ENCODE measurements around the gene CMIP.

The CMIP gene

GRCh38 chr16:81590714-81591544 lies 146.3 kb downstream of the CMIP start:
- DNase-seq = peak; percentile 14

- DNase-seq = no peak
Measured at GRCh38 chr16:81591545-81591870, 146.9 kb downstream of the CMIP start.

GRCh38 chr16:81592353-81592866 lies 147.8 kb downstream of the CMIP start:
- no peak for DNase-seq

- no peak for DNase-seq
Measured at GRCh38 chr16:81593481-81593880, 148.9 kb downstream of the CMIP start.

- DNase-seq = no peak
Measured at GRCh38 chr16:81595629-81596292, 151.2 kb downstream of the CMIP start.

DNA sequence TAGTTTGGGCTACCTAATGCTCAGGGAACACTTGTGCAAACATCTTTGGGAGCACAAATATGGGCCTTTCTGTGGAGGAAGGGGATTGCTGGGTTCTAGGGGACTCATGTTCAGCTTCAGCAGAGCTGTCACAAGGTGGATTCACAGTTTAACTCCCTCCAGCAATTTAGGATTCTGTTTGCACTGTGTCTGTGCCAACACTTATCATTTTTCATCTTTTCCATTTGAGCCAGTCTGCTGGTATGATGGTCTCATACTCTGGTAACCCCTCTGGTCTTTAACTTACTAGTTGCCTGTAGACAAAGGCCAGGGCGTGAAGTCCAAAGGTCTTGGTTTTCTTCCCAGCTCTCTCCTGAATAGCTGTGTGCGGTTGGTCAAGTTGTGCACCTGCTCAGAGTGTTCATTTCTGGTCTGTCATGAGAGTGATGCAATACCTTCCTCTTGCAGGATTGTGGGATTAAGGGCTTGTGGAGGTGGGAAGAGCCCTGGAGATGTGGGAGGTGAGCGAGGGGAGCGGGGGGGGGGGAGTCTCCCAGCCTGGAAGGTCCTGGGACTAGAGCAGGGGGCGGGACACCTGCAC lies 152.6 kb downstream of the CMIP start:
- DNase-seq = no peak

DNA sequence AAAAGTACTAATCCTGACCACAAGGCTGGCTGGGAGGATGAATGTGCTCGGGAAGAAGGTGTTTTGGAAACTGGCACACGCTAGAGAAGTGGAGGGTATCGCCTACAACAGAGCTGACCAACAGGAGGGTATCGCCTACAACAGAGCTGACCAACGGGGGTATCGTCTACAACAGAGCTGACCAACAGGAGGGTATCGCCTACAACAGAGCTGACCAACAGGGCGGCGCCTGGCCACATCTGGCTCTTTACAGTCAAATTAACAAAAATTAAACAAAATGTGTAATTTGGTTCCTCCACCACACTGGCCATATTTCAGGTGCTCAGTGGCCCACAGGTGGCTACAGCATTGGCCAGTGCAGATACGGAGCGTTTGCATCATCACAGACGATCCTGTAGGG lies 153.5 kb downstream of the CMIP start:
- no peak for DNase-seq

- DNase-seq = no peak
Measured at GRCh38 chr16:81599034-81599744, 154.6 kb downstream of the CMIP start.

GRCh38 chr16:81600275-81600674 lies 155.7 kb downstream of the CMIP start:
- no peak for DNase-seq

DNA sequence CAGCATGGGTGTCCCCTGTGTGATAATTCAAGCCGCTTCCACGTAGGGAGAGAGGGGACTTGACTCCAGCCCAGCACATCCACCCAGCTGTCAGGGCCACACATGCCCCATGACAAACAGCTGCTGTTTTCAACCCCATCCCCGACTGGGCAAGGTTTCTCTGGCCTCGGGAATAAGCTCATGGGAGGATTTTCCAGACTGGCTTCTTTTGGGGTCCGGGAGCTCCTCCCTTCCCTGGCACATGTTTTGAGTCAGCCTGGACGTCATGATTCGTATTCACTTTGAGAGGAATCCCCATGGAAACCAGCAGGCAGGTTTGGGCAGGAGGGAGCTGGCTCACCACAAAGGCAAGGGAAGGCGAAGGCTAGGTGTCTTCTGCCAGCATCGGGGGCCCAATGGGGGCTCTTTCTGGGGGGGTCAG lies 156.4 kb downstream of the CMIP start:
- no peak for DNase-seq

DNA sequence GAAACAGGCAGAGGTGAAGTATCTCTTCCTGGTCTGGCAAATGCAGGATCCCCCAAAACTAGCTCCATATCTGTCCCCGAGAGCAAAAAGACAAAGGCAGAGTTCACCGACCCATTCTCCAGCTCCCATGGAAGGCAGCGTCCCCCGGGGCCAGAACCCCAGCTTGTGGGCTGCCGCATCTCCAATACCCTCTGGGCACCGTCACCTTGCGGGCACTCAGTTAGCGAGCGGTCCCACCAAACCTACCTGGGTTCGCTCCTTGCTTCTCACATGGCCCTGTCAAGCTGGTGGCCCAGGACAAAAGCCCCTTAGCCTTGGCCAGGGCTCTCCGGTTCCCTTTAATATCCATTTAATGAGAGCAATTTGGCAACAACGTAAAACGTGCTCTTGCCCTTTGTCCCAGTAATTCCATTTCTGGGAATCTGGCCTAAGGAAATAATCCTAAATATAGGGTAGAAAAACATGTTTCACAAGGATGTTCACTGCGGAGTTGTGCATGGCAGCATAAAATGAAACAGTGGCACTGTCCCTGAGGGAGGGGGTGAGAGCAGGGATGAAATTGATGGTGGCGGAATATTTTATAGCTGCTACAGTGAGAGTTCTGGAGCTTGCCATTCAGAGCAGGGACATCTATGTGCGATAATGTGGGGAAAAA lies 157.1 kb downstream of the CMIP start:
- DNase-seq = no peak

DNA sequence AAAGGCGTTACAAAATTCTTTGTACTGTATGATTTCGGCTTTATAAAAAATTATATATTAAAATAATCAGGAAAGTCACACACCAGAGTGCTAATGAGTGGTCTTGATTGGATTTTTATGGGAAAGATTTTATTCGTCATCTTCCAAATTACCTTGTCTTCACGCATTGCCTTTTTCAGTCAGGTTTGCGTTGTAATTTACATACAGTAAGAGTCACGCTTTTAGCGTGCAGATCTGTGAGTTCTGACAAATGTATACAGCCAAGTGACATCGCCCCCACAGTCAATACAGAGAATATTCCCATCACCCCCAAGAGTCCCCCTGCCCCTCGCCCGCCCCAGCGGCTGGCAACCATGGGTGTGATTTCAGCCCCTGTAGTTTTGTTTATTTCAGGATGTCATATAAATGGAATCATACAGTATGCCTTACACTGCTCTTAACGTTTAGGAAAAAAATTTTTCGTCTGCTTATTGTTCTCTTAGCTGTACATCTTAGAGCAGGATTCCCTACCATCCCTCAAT lies 157.7 kb downstream of the CMIP start:
- no peak for DNase-seq

DNA sequence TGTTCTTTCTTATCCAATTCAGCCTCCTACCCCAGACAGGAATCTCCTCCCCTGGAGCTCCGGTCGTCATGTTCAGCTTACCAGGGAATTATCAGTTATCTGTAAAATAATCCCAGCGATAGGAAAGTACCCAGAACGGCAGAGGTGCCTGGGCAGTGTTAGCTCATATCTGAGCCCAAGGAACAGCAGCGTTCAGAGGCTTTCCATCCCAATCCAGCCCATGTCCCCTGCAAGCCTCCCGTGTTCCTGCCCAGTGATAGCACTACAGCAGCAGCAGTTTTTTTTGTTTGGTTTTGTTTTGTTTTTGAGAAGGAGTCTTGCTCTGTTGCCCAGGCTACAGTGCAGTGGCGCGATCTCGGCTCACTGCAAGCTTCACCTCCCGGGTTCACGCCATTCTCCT lies 158.2 kb downstream of the CMIP start:
- DNase-seq = no peak

DNA sequence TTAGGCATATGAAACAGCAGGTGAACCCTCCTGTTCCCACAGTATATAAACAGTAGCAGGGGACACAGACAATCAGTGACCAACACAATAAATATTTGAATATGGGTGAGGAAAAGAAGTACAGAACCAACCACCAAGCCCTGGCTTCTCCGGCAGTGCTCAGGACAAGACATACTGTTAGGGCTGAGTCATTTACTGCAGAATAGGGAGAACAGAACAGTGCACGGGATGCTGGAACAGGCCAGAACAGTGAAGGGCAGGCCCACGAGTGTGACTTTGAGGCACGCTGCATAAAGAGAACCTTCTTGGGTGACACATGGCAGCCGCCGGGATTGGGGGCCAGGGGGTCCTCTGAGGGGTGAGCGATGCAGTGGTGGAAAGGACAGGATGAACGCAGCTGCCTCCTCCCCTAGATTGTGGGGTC lies 160.4 kb downstream of the CMIP start:
- DNase-seq = no peak

DNA sequence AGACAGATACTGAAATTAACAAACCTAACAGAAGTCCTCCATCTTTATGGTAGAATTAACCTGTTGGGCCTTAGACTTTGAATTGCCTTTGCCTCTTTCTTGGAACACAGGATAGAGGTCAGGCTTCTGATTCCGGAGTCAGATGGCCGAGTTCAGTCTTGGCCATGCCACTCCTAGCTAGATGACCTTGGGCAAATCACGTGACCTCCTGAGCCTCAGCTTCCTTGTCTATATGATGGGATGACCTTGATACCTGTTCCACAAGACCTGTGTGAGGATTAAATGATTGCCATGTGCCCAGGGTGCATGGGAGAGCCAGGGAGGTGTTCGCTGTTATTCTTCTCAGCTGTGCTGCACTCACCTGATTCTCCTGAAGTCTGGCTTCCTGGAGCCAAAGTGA lies 161.4 kb downstream of the CMIP start:
- DNase-seq = no peak

DNA sequence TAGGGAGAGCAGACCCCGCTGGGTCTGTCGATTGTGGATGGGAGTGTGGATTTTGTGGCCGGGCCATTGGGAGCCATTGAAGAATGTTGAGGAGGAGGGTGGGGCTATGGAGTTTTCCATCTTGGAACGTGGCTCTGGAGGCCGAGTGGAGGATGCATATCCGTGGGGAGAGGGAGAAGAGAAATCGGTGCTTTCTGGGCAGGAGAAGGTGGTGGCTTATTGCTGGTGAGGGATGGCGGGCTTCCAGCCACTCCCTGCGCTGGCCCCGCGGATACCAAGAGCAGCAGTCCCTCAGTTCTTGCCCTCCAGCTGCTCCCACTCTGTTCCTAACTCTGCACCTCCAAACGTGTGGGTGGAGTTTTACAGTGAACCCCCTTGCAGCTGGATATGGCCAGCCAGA lies 162.4 kb downstream of the CMIP start:
- no peak for DNase-seq

DNA sequence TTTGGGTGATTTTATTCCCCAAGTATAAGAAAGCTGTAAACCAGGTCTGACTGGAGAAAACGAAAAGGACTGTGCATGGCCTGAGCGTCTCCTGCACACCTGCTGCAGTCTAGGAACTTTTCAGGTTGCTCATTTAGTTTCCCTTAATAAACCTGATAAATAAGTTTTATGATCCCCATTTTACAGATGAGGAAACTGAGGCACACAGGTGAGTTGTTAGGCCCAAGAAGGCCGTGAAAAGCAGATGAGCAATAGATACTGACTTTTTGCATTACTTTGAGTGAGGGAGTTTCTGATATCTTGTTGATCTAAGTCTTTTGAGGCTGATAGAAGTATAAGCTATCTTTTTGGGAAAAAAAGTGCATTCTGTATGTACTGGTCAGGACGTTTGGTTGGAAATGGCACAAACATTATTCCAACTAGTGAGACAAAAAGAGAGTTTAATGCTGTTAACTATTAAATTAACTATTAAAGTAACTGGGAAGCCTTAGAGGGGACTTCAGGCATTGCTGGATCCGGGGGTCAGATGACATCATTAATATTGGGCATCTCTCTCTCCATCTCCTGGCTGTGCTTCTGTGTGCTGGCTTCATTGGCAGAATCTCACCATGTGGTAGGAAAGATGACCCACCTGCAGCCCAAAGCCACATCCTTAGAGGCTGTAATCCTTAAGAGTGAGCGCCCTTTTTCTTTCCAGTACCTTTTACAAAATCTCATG lies 163.4 kb downstream of the CMIP start:
- no peak for DNase-seq

- no peak for DNase-seq
Measured at GRCh38 chr16:81608523-81609209, 164.1 kb downstream of the CMIP start.

- DNase-seq = no peak
Measured at GRCh38 chr16:81609323-81609892, 164.8 kb downstream of the CMIP start.

GRCh38 chr16:81610144-81610842 lies 165.7 kb downstream of the CMIP start:
- no peak for DNase-seq
